Measurements from ENCODE around the gene CSNK1D.
A peak's percentile ranks its signal among the peaks of the same experiment; 100 is the strongest.

The CSNK1D gene

DNA sequence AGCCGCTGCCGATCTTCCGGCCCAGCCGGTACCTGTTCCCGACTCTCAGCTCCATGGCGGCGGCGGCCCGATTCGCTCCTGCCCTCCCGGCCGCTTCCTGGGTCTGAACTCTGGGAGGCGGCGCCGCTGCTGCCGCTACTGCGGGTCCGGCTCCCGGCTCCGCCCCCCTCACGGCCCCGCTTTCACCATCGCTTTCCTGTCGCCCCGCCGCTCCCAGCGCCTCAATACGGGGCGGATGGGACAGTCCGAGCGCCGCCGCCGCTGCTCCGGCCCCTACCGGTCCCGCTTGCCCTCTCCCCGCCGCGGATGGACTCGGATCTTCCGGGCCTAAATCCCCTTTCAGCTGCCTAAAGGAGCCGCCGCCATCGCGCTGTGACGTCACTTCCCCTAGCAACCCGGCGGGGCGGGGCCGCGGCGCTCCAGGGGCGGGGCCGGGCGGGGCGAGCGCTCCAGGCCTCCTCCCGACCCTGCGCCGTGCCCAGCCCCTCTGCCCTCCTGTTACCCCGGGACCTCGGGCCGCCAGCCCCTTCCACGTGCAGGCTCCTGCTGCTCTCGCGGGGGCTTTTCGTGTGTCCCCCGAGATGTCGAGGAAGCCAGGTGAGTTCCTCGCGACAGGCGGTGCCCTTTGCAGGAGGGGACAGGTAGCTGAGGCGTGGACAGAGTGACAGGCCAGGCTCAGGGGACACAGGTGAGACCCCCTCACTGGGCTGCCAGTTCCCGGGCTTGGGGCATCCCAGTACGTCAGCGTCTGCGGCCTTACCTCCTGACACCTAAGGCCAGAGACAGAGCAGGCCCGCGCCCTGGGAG lies at the start of gene CSNK1D:
TSS of gene CSNK1D (minus strand) at position 374 of the 807 bp plus-strand sequence. CDS start at position 55, 319 bp downstream.
- peak; percentile 36 to 53 for DNase-seq

DNA sequence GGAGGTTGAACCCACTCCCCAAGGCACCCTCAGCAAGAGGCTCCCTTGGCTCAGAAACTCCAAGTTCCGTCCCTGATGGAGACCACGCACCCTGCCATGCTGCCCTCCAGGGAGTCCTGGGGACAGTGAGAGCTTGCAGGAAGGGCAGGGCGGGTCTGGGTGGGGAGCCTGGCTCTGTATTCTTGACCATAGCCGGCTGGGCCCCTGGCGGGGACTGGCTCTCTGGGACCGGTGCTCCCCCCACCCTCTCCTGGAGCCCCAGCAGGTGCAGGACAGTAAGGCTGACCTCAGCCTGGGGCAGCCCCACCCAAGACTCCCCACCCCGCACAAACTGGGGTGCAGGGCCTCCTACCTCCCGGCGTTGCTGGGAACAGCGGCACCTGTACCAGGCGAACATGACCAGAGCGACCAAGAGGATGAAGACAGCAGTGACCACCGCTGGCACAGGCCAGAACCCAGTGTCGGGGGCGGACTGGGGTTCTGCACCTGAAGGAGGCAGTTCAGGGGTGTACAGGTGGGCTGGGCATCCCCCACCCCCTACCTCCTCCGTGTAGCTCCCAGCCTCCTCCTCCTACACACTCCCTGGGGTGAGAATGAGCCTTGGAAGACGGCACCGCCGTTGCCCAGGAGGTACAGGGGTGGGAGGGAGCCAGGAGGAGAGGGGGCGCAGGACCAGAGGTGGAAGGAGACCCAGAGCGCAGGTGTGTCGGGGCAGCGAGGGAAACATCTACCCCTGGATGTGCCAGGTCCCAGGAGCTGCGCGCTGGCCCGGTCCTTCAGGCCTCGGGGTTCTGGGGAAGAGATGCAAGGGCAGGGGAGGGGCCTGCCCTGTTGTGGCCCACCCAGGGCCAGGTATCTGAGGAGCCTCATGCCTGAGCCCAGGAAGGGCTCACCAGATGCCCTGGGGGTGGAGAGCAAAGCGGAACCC lies 49.3 kb upstream of the CSNK1D start:
- DNase-seq, result no peak

- no peak for DNase-seq
These were observed 48.5 kb upstream of the CSNK1D start for GRCh38 chr17:82321947-82322466.

GRCh38 chr17:82320956-82321927 lies 47.7 kb upstream of the CSNK1D start:
- no peak for DNase-seq

- DNase-seq, result no peak
These were observed 46.8 kb upstream of the CSNK1D start for GRCh38 chr17:82320140-82320840.

DNA sequence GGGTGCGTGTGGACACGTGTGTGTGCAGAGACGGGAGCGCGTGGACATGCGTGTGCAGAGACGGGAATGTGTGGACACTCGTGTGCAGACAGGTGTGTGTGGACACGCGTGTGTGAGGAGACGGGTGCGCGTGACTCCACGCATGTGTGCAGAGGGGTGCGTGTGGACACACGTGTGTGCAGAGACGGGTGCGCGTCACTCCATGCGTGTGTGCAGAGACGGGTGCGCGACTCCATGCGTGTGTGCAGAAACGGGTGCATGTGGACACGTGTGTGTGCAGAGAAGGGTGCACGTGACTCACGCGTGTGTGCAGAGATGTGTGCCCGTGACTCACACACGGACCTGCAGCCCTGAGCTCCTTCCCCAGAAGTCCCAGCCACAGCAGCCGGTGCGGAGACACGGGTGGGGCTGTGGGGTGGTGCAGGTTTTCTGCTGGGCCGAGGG lies 46.1 kb upstream of the CSNK1D start:
- no peak for DNase-seq

GRCh38 chr17:82318772-82319606 lies 45.5 kb upstream of the CSNK1D start:
- DNase-seq, result no peak

DNA sequence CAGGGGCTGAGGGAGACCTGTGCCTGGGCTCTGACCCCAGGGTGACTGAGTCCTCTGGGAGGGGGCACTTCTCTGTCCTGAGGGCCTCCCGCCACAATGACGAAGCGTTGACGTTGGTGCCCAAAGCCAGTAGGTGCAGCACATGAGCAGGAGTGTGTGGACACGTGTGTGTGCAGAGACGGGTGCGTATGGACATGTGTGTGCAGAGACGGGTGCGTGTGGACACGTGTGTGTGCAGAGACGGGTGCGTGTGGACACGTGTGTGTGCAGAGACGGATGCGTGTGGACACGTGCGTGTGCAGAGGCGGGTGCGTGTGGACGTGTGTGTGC lies 44.6 kb upstream of the CSNK1D start:
- no peak for DNase-seq

- DNase-seq, result no peak
These were observed 44.1 kb upstream of the CSNK1D start, which contains the start of gene CD7 for GRCh38 chr17:82317394-82318168. Gene CD7, minus strand, starts transcription at chr17:82317608. Its CDS starts 113 bp downstream, at chr17:82317495.

DNA sequence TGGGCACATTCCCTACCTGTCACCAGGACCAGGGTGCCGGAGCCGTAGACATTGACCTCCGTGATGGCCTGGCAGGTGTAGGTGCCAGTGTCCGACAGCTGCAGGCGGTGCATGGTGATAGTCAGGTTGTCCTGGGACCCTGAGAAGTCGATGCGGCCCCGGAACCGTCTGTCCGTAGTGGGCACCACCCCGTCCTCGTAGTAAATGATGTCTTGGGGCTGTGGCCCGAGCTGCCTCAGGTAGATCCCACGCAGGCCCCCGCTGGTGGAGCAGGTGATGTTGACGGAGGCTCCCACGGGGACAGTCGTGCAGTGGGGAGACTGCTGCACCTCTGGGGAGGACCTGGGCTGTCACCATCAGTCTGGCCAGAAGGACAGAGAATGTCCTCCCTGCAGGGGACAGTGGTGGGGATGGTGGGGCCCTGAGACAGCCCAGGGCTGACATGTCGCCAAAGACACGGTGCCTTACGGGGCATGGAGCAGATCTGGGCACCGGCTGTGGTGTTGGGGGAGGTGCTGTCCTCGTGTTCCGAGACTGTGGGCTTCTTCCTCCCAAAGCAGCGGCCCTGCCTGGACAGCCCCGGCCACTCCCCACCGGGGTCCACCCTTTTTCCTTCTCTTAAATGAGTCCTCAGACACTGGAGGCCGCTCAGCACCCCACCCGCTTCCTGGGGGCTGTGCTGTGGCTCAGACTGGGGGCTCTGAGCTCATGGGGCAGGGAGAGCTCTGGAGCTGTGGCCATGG lies 43.3 kb upstream of the CSNK1D start:
- no peak for DNase-seq

GRCh38 chr17:82315703-82316358 lies 42.3 kb upstream of the CSNK1D start:
- no peak for DNase-seq

GRCh38 chr17:82314727-82315605 lies 41.5 kb upstream of the CSNK1D start:
- DNase-seq, result no peak

DNA sequence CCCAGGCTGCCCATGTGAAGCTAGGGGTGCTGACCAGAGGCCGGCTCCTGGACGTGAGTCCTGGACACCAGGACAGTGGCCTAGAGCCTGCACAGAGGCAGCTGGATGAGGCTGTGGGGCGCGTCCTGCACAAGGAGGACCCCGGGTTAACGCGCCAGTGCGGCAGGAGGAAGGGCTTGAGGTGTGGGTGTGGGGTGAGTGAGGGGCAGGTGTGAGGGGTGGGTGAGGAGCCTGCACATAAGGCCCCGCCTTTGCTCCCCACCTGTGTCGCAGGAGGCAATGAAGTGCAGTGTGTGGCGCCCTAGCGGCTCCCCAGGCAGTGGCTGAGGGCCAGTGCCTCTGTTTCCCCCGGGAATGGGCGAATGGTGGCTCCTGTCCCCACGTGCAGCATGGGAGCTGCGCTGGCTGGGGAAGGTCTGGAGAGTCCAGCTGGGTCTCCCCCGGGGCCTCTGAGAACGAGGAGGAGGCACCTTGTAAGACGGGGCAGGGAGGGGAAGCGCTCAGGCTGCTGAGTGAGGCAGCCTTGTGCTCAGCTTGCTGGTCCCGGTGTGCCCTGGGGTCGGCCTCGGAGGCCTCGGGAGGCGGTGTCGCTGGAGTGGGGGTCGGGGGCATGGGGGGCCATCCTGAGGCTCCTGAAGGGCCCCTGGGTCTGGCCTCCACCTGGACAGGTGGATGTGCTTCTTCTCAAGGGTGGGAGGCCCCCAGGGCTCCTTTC lies 40.7 kb upstream of the CSNK1D start:
- DNase-seq, result no peak

DNA sequence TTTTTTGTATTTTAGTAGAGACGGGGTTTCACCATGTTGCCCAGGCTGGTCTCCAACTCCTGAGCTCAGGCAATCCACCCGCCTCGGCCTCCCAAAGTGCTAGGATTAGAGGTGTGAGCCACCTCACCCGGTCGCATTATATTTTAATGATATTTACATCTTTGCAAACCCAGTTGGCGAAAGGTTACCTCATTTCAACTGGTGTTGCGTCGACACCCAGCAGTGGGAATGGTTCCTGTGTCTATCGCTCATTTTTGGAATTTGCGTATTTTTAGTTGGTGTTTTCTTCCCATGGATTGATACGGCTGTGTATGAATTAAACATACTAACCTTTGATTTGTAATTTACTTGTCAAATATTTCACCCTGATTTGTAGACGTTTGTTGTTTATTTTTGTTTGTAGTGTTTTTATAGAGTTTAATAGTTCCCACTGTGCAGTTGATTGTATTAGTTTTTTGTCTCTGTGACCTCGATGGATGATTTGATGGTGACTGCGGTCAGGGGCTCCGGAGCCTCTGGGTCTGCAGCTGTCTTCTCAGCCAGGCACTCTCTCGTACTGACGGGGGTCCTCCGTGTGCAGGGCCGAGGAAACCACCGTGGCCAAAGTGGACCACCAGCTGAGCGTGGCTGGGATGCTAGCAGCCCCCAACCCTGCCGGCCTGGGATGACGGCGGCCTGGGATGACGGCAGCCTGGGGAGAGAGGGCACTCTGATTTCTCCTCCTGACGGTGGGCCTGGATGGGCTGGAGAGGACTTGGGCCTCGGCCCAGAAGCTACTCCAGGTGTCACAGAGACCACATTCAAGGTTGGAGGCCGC lies 39.9 kb upstream of the CSNK1D start:
- no peak for DNase-seq

DNA sequence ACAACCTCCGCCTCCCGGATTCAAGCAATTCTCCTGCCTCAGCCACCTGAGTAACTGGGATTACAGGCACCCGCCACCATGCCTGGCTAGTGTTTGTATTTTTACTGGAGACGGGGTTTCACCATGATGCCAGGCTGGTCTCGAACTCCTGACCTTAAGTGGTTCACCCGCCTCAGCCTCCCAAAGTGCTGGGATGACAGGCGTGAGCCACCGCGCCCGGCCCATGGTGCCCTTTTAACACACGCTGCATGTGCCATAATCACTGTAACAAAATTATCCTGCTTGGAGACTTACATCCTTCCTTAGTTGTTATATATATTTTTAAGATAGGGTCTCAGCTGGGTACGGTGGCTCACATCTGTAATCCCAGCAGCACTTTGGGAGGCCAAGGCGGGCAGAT lies 38.5 kb upstream of the CSNK1D start:
- no peak for DNase-seq

- no peak for DNase-seq
These were observed 37.4 kb upstream of the CSNK1D start for GRCh38 chr17:82310877-82311276.

Measured in NCI-H524 (cell line).